Esophagus squamous epithelium (tissue), 5 donors: ENCODE measurements around the gene TSHZ2. TPM values are rescaled to one million over a fixed set of nuclear protein-coding genes. Genes with fewer than 3 reads are reported as not detected.

Experiments used
- DNase-seq: peaks from one replicate; lab custom pipeline; 2025; lab: John Stamatoyannopoulos, UW
- H3K27ac ChIP-seq, 4 donors: fragments of 200-600 bp; sonication (generic); one replicate each; pipeline ENCODE4 v1.5.1; 2016 to 2019; ENCODE audit warnings: mild to moderate bottlenecking in 1 of 4
- H3K27me3 ChIP-seq, 4 donors: fragments of 200-600 bp; sonication (generic); 1 replicate in 3 of 4; 2 replicates in 1 of 4; pipeline versions ENCODE4 v1.5.1 to v1.6.0; 2017 to 2021; ENCODE audit warnings: antibody characterized with exemption in 1 of 4
- H3K36me3 ChIP-seq, 3 donors: fragments of 200-600 bp; sonication (generic); one replicate each; pipeline ENCODE4 v1.5.1; 2016 to 2019
- H3K4me1 ChIP-seq, 3 donors: fragments of 200-600 bp; sonication (generic); one replicate each; pipeline ENCODE4 v1.5.1; 2017 to 2019
- H3K4me3 ChIP-seq, 4 donors: fragments of 200-600 bp; sonication (generic); 1 replicate in 3 of 4; 2 replicates in 1 of 4; pipeline ENCODE4 v1.5.1; 2016 to 2019; ENCODE audit warnings: mild to moderate bottlenecking in 2 of 4, moderate library complexity in 1 of 4
- H3K9me3 ChIP-seq, 3 donors: fragments of 200-600 bp; sonication (generic); one replicate each; pipeline ENCODE4 v1.5.1; 2016 to 2019
- POLR2A ChIP-seq, 4 donors: fragments of 450-650 bp; IDR thresholded peaks; one replicate each; pipeline ENCODE4 v1.6.1; 2017; ENCODE audit warnings: antibody characterized with exemption in 4 of 4, mild to moderate bottlenecking in 4 of 4, moderate library complexity in 3 of 4
- WGBS, 2 donors: methylation state at CpG; one replicate each; pipeline ENCODE4 v1.1.5; 2018; 5-methylcytosine and 5-hydroxymethylcytosine counted together
- intact Hi-C: fragments of 100-400 bp; cut with DNase I; formaldehyde crosslinking; loops from one replicate; pipeline ENCODE4 v1.15.0; 2022
- total RNA-seq, 4 donors: library from RNA; depleted of rRNA; stranded (reverse); fragments of >200 nt; gene quantifications; one replicate each; pipeline ENCODE4 v1.1.0, GENCODE V29; 2016
- TF ChIP-seq, protein P1 (sequence below), 6 experiments: fragments of 450-650 bp in 4 of 6; fragments of 200-600 bp in 2 of 6; sonication (generic) in 2 of 6; IDR thresholded peaks; one replicate each; pipeline ENCODE4 v1.5.1; 2016 to 2019; ENCODE audit warnings: antibody characterized with exemption in 6 of 6, mild to moderate bottlenecking in 4 of 6, moderate library complexity in 4 of 6
- donor health status: DM: yes; HTN: yes; CAD: no.

The TSHZ2 gene
- total RNA-seq, 4 donors from 2014 or later: 4.7 to 22.0 (median 12.9) TPM

DNA sequence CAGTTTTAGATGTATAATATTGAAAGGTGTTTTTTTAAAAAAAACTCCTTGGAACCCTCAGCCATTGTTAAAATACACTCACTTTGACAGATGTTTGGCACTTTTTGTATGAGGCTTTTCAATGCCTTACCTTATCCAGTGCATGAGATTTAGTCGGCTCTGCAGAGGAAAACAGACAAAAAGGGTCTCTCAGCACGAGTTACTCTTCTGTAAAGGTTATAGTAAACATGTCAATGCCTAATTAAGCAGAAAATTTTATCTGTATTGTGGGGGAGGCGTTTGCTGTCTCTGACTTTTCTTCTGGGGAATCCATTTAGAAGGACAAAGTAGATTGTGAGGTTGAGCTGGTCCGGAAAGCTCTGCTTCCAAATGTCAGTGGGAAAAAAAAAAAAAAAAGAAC lies 278.3 kb downstream of the TSHZ2 start:
- TF ChIP-seq, protein P1, sequence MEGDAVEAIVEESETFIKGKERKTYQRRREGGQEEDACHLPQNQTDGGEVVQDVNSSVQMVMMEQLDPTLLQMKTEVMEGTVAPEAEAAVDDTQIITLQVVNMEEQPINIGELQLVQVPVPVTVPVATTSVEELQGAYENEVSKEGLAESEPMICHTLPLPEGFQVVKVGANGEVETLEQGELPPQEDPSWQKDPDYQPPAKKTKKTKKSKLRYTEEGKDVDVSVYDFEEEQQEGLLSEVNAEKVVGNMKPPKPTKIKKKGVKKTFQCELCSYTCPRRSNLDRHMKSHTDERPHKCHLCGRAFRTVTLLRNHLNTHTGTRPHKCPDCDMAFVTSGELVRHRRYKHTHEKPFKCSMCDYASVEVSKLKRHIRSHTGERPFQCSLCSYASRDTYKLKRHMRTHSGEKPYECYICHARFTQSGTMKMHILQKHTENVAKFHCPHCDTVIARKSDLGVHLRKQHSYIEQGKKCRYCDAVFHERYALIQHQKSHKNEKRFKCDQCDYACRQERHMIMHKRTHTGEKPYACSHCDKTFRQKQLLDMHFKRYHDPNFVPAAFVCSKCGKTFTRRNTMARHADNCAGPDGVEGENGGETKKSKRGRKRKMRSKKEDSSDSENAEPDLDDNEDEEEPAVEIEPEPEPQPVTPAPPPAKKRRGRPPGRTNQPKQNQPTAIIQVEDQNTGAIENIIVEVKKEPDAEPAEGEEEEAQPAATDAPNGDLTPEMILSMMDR (IDR thresholded peaks at IDR 0.05): no peak
- TF ChIP-seq POLR2A (IDR thresholded peaks at IDR 0.05): no peak
- no peaks in the 10 kb centered on the region for H3K9me3 ChIP-seq
- WGBS, 2 donors: 62 to 75% methylated on average over 4 of the region's 4 CpGs
- DNase-seq: no peak
- intact Hi-C loops: no loop called here
- H3K27me3 ChIP-seq: no peaks in the 10 kb centered on the region
- peaks cover 0 to 17% (median 0%) of the 10 kb centered on the region in 3 donors for H3K36me3 ChIP-seq
- no peaks in the 10 kb centered on the region for H3K4me1 ChIP-seq
- H3K4me3 ChIP-seq: no peak overlapping the region
- H3K27ac ChIP-seq: no peak overlapping the region

DNA sequence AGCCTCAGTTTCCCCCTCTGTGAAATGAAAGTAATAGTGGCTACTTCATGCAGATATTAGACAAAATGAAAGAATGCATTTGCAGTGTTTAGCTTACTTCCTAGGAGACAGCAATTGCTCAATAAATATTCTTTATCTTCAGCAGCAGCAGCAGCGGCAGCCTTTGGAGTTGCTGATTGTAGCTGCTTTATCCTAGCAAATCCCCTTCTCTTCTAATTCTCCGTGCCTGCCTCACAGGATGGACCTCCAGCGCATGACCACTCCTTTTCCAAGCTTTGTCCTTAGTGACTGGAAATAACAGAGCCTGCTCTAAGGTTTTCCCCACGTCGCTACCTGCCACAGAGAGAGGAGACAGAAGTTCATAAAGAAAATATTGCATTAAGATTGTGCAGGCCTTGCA lies 279.8 kb downstream of the TSHZ2 start:
- WGBS, 2 donors: 94 to 96% methylated on average over 4 to 5 of the region's 5 CpGs
- intact Hi-C loops: no loop called here
- no peak for DNase-seq

DNA sequence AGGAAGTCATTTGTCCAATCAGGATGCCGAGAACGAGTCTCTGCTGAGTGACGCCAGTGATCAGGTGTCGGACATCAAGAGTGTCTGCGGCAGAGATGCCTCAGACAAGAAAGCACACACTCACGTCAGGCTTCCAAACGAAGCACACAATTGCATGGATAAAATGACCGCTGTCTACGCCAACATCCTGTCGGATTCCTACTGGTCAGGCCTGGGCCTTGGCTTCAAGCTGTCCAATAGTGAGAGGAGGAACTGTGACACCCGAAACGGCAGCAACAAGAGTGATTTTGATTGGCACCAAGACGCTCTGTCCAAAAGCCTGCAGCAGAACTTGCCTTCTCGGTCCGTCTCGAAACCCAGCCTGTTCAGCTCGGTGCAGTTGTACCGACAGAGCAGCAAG lies 281.5 kb downstream of the TSHZ2 start:
- Histone ChIP-seq H3K27me3 (no peaks in the 10 kb centered on the region), H3K36me3 (peaks cover 0 to 17% (median 0%) of the 10 kb centered on the region in 3 donors), H3K4me1 (no peaks in the 10 kb centered on the region), H3K9me3 (no peaks in the 10 kb centered on the region), H3K4me3 (no peak overlapping the region), H3K27ac (no peak overlapping the region)
- no peak for TF ChIP-seq POLR2A (IDR thresholded peaks at IDR 0.05)
- TF ChIP-seq, protein P1 (IDR thresholded peaks at IDR 0.05): no peak
- intact Hi-C loops: no loop called here
- no peak for DNase-seq
- WGBS, 2 donors: 96 to 97% methylated on average over 12 to 15 of the region's 18 CpGs

More for the DNA sequence above, 279.8 kb downstream of the TSHZ2 start:
- Histone ChIP-seq H3K4me1 (no peaks in the 10 kb centered on the region), H3K9me3 (no peaks in the 10 kb centered on the region), H3K4me3 (no peak overlapping the region), H3K36me3 (peaks cover 0 to 17% (median 0%) of the 10 kb centered on the region in 3 donors), H3K27me3 (no peaks in the 10 kb centered on the region), H3K27ac (no peak overlapping the region)
- TF ChIP-seq, protein P1 (IDR thresholded peaks at IDR 0.05): no peak
- TF ChIP-seq POLR2A (IDR thresholded peaks at IDR 0.05): no peak

DNA sequence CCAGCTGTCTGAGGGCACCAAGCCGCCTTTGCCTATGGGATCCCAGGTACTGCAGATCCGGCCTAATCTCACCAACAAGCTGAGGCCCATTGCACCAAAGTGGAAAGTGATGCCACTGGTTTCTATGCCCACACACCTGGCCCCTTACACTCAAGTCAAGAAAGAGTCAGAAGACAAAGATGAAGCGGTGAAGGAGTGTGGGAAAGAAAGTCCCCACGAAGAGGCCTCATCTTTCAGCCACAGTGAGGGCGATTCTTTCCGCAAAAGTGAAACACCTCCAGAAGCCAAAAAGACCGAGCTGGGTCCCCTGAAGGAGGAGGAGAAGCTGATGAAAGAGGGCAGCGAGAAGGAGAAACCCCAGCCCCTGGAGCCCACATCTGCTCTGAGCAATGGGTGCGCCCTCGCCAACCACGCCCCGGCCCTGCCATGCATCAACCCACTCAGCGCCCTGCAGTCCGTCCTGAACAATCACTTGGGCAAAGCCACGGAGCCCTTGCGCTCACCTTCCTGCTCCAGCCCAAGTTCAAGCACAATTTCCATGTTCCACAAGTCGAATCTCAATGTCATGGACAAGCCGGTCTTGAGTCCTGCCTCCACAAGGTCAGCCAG lies 283.0 kb downstream of the TSHZ2 start:
- DNase-seq: no peak
- intact Hi-C loops: no loop called here
- WGBS, 2 donors: 93 to 97% methylated on average over 10 to 18 of the region's 18 CpGs
- no peaks in the 10 kb centered on the region for H3K9me3 ChIP-seq
- H3K36me3 ChIP-seq: peaks cover 0 to 17% (median 0%) of the 10 kb centered on the region in 3 donors
- no peaks in the 10 kb centered on the region for H3K27me3 ChIP-seq
- no peak overlapping the region for H3K4me3 ChIP-seq
- no peak overlapping the region for H3K27ac ChIP-seq
- TF ChIP-seq, protein P1 (IDR thresholded peaks at IDR 0.05): no peak
- TF ChIP-seq POLR2A (IDR thresholded peaks at IDR 0.05): no peak
- H3K4me1 ChIP-seq: no peaks in the 10 kb centered on the region

DNA sequence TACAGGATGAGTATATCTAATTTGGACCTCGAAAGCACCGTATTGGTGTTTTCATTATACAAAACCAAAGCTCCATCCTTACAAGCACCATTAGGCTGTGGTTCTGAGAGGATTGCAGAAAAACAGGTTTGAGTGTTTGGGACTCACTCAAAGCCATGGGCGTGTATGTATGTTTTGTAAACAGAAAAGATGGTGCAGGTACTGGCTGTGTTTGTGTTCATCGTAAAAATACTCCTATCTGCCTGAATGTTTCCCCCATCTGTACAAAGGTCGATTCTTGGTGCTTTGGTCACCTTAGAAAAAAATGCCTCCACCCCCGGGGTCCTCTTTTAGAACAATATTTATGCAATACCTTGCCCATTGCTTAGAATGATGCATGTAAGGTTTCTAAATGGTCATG lies 286.6 kb downstream of the TSHZ2 start:
- Histone ChIP-seq H3K4me3 (no peak overlapping the region), H3K27me3 (no peaks in the 10 kb centered on the region), H3K4me1 (peaks cover 0 to 11% (median 0%) of the 10 kb centered on the region in 3 donors), H3K36me3 (peaks cover 0 to 14% (median 0%) of the 10 kb centered on the region in 3 donors), H3K27ac (no peak overlapping the region), H3K9me3 (no peaks in the 10 kb centered on the region)
- no peak for DNase-seq
- intact Hi-C loops: no loop called here
- no peak for TF ChIP-seq POLR2A (IDR thresholded peaks at IDR 0.05)
- TF ChIP-seq, protein P1 (IDR thresholded peaks at IDR 0.05): no peak
- 84 to 85% methylated on average over 6 of the region's 6 CpGs for WGBS, 2 donors
